ENCODE results near the gene WDR27.
A peak's percentile ranks its signal among the peaks of the same experiment; 100 is the strongest.
"Not testable (repeated sequence)": the region's sequence is repeated elsewhere in the genome, so short reads cannot be mapped to it uniquely, and the experiment has no call there.

Gene WDR27

GRCh38 chr6:169557887-169558286, 143.9 kb downstream of the WDR27 start:
- no peak for DNase-seq

GRCh38 chr6:169556758-169557548, 144.9 kb downstream of the WDR27 start:
- DNase-seq, result no peak

DNA sequence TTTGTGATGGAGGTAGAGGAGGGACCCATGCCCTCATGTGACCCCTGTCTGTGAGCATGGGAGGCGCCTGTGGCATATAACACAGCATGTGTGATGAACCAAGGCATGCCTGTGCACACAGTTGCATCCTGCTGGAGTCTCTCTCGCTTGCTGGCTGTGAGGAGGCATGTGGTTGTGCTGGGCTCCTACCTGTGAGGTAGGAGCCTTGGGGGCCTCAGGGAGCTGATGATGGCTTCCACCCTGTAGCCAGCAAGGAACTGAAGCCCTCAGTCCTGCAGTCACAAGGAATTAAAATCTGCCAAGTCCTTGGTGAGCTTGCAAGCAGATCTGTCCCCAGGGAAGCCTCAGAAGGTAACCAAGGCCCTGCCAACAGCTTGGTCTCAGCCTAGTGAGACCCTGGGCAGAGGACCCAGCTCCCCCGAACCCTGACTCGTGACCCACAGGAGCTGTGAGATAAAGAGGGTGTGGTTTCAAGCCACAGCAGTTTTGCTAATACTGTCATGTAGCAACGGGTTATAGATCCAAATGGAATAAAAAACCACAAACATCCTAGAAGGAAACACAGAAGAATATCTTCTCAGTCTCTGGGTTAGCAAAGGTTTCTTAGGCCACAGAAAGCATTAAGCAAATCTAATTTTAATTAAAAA, 145.7 kb downstream of the WDR27 start:
- DNase-seq, result no peak

- no peak for DNase-seq
Observed at GRCh38 chr6:169545982-169546381, 155.8 kb downstream of the WDR27 start.

DNA sequence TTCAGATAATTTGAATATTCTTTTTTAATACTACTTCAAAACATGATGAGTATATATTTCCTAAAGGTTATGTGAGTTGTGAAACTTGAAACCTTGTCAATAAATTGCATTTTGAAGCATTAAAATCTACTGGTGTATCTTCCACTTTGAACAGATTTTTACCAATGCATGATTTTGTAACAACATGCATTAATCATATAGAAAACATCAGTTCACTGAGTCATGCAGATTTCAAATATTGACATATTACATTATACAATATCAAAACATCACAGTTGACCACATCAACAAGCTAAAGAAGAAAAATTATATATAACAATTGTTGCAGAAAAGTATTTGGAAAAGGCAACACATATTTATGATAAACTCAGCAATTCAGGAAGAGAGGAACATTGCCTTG, 158.1 kb downstream of the WDR27 start:
- no peak for DNase-seq

- no peak for DNase-seq
Observed at GRCh38 chr6:169542491-169542890, 159.3 kb downstream of the WDR27 start.

GRCh38 chr6:169539176-169539897, 162.5 kb downstream of the WDR27 start:
- DNase-seq, result no peak

- no peak for DNase-seq
Observed at GRCh38 chr6:169536446-169537170, 165.2 kb downstream of the WDR27 start.

- DNase-seq, result no peak
Observed at GRCh38 chr6:169534039-169534421, 167.8 kb downstream of the WDR27 start.

DNA sequence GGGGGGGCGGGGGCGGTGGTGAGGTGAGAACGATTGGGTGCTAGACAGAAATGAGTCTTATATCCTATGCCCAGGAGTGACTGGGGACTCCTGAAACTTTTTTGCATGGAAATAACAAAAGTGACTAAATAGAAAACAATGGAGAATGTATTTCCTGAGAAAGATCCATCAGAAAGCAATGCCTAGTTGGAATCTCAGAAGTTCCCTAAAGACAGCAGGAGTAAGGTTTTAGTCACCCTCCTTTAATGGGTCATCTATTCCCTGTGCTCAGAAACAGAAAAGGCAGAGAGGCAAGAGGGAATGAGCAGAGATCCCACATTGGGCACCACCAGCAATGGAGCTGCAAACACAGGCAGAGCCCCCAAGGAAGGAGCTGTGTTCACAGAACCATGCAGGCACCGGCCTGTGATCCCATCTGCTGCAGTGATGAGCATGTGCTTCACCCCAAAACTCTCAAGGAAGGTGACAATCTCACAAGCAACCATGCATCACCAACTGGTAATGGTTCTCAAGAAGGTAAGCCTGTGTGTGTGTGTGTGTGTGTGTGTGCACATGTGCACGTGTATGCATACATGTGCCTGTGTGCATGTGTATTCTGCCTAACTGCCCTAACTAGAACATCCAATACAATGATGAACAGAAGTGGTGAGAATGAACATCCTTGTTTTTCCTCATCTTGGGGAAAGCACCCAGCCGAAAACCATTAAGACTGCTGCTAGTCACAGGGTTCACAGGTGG, 168.4 kb downstream of the WDR27 start:
- no peak for DNase-seq

GRCh38 chr6:169530752-169531123, 171.1 kb downstream of the WDR27 start:
- no peak for DNase-seq

DNA sequence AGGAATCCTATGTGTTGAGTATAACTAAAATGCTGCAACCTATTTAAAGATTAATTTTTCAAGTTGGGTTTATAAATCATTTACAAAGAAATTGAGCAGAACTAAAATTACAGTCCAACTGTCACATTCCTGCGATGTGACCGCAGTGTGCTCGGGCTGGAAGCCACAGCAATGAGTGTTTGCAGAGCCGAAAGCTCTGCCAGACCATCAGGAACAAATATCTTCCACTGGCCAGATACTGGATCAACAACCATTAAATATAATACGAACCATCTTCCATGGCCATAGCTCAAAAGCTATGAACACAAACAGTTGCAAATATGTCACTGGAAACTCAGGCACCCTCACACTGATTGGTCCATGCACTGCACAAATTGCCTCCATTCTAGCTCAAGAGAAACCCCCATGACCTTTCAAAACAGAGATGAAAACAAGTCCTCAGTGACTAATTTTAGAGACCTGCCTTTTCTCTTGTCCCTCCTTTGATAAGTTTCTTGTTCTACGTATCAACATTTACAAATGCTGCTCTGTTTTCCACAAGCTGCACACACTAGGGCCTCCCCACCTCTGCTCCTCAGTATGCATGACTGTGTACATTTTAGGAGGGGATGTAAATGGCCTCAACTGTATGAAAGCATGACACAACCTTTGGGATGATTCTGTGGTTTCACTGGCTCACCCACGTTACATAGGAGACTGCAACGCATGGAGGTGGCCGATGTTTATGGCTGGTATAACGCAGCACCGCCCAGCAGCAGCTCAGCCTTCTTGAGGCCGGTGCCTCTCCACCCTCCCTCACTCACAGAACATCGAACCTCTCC, 171.7 kb downstream of the WDR27 start:
- peak; percentile 87 for DNase-seq

- DNase-seq, result no peak
Observed at GRCh38 chr6:169528755-169529154, 173.1 kb downstream of the WDR27 start.

DNA sequence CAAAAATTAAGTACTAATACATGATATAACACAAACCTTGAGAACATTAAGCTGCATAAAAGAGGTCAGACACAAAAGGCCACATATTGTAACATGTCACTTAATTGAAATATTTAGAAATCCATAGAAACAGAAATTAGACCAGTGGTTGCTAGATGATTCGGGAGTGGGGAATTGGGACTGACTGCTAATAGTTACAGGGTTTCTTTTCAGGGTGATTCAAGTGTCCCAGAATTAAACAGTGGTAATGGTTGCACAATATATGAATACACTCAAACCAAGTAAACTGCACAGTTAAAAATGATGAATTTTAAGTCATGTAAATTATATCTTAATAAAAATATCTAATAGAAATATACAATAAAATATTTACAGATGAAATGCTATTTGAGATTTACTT, 174.5 kb downstream of the WDR27 start:
- no peak for DNase-seq

DNA sequence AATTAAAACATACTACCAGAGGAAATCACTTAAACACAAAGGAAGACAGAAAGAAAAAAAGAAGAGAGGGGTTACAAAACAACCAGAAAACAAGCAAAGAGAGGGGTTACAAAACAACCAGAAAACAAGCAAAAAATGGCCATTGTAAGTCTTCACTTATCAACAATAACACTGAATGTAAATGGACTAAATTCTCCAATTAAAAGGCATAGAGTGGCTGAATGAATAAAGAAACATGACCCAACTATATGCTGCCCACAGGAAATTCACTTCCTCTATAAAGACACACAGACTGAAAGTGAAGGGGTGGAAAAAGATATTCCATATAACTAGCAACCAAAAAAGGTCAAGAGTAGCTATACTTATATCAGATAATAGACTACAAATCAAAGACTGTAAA, 180.0 kb downstream of the WDR27 start:
- DNase-seq, result no peak

GRCh38 chr6:169520104-169520503, 181.7 kb downstream of the WDR27 start:
- no peak for DNase-seq

GRCh38 chr6:169518451-169518850, 183.4 kb downstream of the WDR27 start:
- DNase-seq, result no peak

- no peak for DNase-seq
Observed at GRCh38 chr6:169513478-169514193, 188.2 kb downstream of the WDR27 start.

GRCh38 chr6:169511785-169512184, 190.0 kb downstream of the WDR27 start:
- not testable (repeated sequence) for DNase-seq

DNA sequence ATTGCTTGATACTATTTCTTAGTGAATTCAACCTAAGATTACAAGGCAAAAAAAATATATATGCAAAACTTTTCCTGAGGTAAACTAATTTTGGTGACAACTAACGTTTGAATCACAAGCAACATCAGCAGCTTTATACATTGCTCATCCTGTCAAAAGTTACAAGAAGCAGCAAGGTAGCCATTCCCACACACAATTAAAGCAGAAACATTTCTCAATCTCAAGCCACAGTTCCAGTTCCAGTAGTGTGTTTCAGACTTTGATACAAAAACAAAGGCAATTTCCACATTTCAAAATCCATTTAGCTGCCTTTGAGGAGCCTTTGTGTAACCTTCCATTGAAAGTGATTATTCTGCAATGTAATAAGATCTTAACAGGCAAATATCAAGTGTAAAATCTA, 191.0 kb downstream of the WDR27 start:
- no peak for DNase-seq

DNA sequence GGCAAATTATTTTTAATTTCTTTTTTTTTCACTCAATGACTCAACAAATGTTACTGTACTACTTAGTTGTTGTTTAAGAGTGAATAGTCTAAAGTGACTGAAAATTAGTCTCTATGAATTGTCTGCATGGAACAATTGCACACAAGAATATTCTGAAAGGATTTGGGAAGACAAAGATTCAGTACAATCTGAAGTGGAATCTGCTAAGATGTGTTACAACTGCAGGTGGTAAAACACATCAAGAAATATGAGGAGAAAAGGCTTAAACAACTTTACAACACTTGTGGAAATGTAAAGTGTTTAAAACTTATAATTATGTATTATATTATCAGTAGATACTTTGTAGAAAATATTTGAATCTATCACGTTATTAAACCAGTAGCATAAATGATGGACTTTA, 193.4 kb downstream of the WDR27 start:
- no peak for DNase-seq

Data from kidney glomerular epithelial cell (primary cell).